GM12873 (cell line): ENCODE measurements around the gene EDEM3.

Experiments
- CTCF ChIP-seq: IDR thresholded peaks from 2 replicates; pipeline ENCODE4 v1.5.1; 2012; ENCODE audit warnings: low read depth, mild to moderate bottlenecking, moderate library complexity, low read length, control low read depth; ENCODE audit not compliant: insufficient read depth; ENCODE audit errors: missing control alignments

Gene EDEM3

GRCh38 chr1:184747089-184747955, 7.3 kb downstream of the EDEM3 start:
- TF ChIP-seq CTCF = no peak

GRCh38 chr1:184745929-184746638, 8.6 kb downstream of the EDEM3 start:
- TF ChIP-seq CTCF = no peak

- no peak for TF ChIP-seq CTCF
Measured at GRCh38 chr1:184745110-184745509, 9.5 kb downstream of the EDEM3 start.

- TF ChIP-seq CTCF = no peak
Measured at GRCh38 chr1:184743062-184743756, 11.4 kb downstream of the EDEM3 start.

GRCh38 chr1:184740344-184740743, 14.3 kb downstream of the EDEM3 start:
- no peak for TF ChIP-seq CTCF

GRCh38 chr1:184739796-184740195, 14.9 kb downstream of the EDEM3 start:
- no peak for TF ChIP-seq CTCF

- no peak for TF ChIP-seq CTCF
Measured at GRCh38 chr1:184739070-184739469, 15.6 kb downstream of the EDEM3 start.
